PC-9 (cell line): Measurements from ENCODE around the gene PPA1. TPM values are rescaled to one million over a fixed set of nuclear protein-coding genes. Genes with fewer than 3 reads are reported as not detected.

ENCODE experiments used
- BruUV-seq: library from RNA; stranded (reverse); fragments of 400-500 nt; replicated peaks from 2 replicates; lab custom pipeline; 2021; lab: Mats Ljungman, UMichigan
- CTCF ChIA-PET: fragments of 300-600 bp; sonication (Branson Sonifier 250); formaldehyde crosslinking; loops from one replicate; lab custom pipeline; 2022; ENCODE audit warnings: antibody characterized with exemption; lab: Charles Lee
- POLR2A ChIA-PET: fragments of 300-600 bp; sonication (Branson Sonifier 250); formaldehyde crosslinking; loops from one replicate; lab custom pipeline; 2022; ENCODE audit warnings: antibody characterized with exemption; ENCODE audit not compliant: unreplicated experiment; lab: Charles Lee
- DNase-seq, 2 experiments: peaks; one replicate each; pipeline versions ENCODE4 v3.0.0 to v3.0.0-alpha.2; 2015 to 2022; ENCODE audit warnings: mixed read lengths in 1 of 2
- H2AFZ ChIP-seq: fragments of 200-600 bp; sonication (generic); 2 replicates; pipeline ENCODE4 v1.8.1; 2017; ENCODE audit warnings: antibody characterized with exemption
- H3F3A ChIP-seq: fragments of 200-600 bp; sonication (generic); 2 replicates; pipeline ENCODE4 v1.8.1; 2017; ENCODE audit warnings: antibody characterized with exemption, mild to moderate bottlenecking, low read depth; ENCODE audit not compliant: insufficient read depth
- H3K27ac ChIP-seq: fragments of 200-600 bp; sonication (generic); 2 replicates; pipeline ENCODE4 v1.6.1; 2016; ENCODE audit warnings: mixed run types
- H3K27me3 ChIP-seq: fragments of 200-600 bp; sonication (generic); 2 replicates; pipeline ENCODE4 v1.6.1; 2016; ENCODE audit warnings: low read depth, mixed run types; ENCODE audit not compliant: insufficient read depth
- H3K36me3 ChIP-seq: fragments of 200-600 bp; sonication (generic); 2 replicates; pipeline ENCODE4 v1.6.1; 2016; ENCODE audit warnings: low read depth, mixed run types
- H3K4me1 ChIP-seq: fragments of 200-600 bp; sonication (generic); replicated peaks from 2 replicates; pipeline ENCODE4 v1.6.1; 2016; ENCODE audit warnings: mixed run types; ENCODE audit not compliant: insufficient read depth
- H3K4me2 ChIP-seq: fragments of 200-600 bp; sonication (generic); 2 replicates; pipeline ENCODE4 v1.6.1; 2017; ENCODE audit warnings: mixed run types
- H3K4me3 ChIP-seq: fragments of 200-600 bp; sonication (generic); 2 replicates; pipeline ENCODE4 v1.6.1; 2016; ENCODE audit warnings: mixed run types
- H3K79me2 ChIP-seq: fragments of 200-600 bp; sonication (generic); 2 replicates; pipeline ENCODE4 v1.6.1; 2017; ENCODE audit warnings: low read depth, mixed run types
- H3K9me2 ChIP-seq: fragments of 200-600 bp; sonication (generic); 2 replicates; pipeline ENCODE4 v1.8.1; 2017; ENCODE audit warnings: mild to moderate bottlenecking; ENCODE audit not compliant: insufficient read depth
- H3K9me3 ChIP-seq: fragments of 200-600 bp; sonication (generic); 2 replicates; pipeline ENCODE4 v1.8.1; 2016; ENCODE audit warnings: low read depth; ENCODE audit not compliant: insufficient read depth
- H4K20me1 ChIP-seq: fragments of 200-600 bp; sonication (generic); 2 replicates; pipeline ENCODE4 v1.8.1; 2017; ENCODE audit not compliant: insufficient read depth
- CTCF ChIP-seq: fragments of 200-600 bp; sonication (generic); conservative IDR thresholded peaks from 2 replicates; pipeline ENCODE4 v1.6.1; 2017; ENCODE audit warnings: mixed run types, antibody characterized with exemption, mild to moderate bottlenecking, moderate library complexity
- EZH2 ChIP-seq: fragments of 200-600 bp; sonication (generic); IDR thresholded peaks from 2 replicates; pipeline ENCODE4 v1.8.0; 2017; ENCODE audit warnings: antibody characterized with exemption, low read depth
- intact Hi-C: fragments of 100-400 bp; cut with micrococcal nuclease; formaldehyde crosslinking; loops from one replicate; pipeline ENCODE4 v1.10.0; 2022; ENCODE audit not compliant: unreplicated experiment
- total RNA-seq: library from RNA; stranded (reverse); gene quantifications from 2 replicates; pipeline ENCODE4 v1.2.3, GENCODE V29; 2021

PPA1 gene
- total RNA-seq, 1 experiment from 2014 or later = 236 TPM

GRCh38 chr10:70266701-70267100 lies 33.5 kb upstream of the PPA1 start:
- ChIA-PET POLR2A (no interaction called here), CTCF (interaction anchor here (0.9 to 1.2 kb wide), 2 partner anchors 40 to 44 kb away, joined by 3 read pairs; no protein-coding TSS in a partner anchor)
- TF ChIP-seq CTCF (no peak), EZH2 (no peak)
- Histone ChIP-seq H3K4me3 (no peak overlapping the region), H3K9me3 (peaks cover under 1% of the 10 kb centered on the region), H3K79me2 (no peaks in the 10 kb centered on the region), H3F3A (peaks cover 14% of the 10 kb centered on the region), H3K27me3 (no peaks in the 10 kb centered on the region), H3K36me3 (no peaks in the 10 kb centered on the region), H3K27ac (peak overlapping the region; percentile 14), H2AFZ (no peak overlapping the region), H3K4me1 (peaks cover 20% of the 10 kb centered on the region), H3K9me2 (no peaks in the 10 kb centered on the region), H4K20me1 (no peaks in the 10 kb centered on the region), H3K4me2 (peak overlapping the region; percentile 1; the same call in 1 of the 2 replicates)
- intact Hi-C loops = no loop called here
- peak in 1 of 2 experiments; percentile 24 for DNase-seq
- no TSS peak for BruUV-seq

- H3K4me1 ChIP-seq = peaks cover 20% of the 10 kb centered on the region
- ChIA-PET POLR2A (no interaction called here), CTCF (no interaction called here)
- no peak overlapping the region for H3K27ac ChIP-seq
- intact Hi-C loops = no loop called here
- peaks cover 7% of the 10 kb centered on the region for H3K9me3 ChIP-seq
- TF ChIP-seq EZH2 (no peak), CTCF (no peak)
- H3K9me2 ChIP-seq = no peaks in the 10 kb centered on the region
- no peak overlapping the region for H3K4me3 ChIP-seq
- no peak overlapping the region for H2AFZ ChIP-seq
- no peaks in the 10 kb centered on the region for H3K27me3 ChIP-seq
- no peaks in the 10 kb centered on the region for H4K20me1 ChIP-seq
- H3K36me3 ChIP-seq = no peaks in the 10 kb centered on the region
- H3K79me2 ChIP-seq = no peaks in the 10 kb centered on the region
- peaks cover 14% of the 10 kb centered on the region for H3F3A ChIP-seq
- DNase-seq = no peak
- BruUV-seq = no TSS peak
- no peak overlapping the region for H3K4me2 ChIP-seq
Observed at GRCh38 chr10:70266056-70266455, 32.8 kb upstream of the PPA1 start.

GRCh38 chr10:70265032-70265689 lies 31.9 kb upstream of the PPA1 start:
- CTCF ChIA-PET = interaction anchor here (0.6 to 1.2 kb wide), 6 partner anchors 43 to 122 kb away, joined by 3 to 13 read pairs (median 4); no protein-coding TSS in a partner anchor
- POLR2A ChIA-PET = interaction anchor here (0.6 to 0.7 kb wide), 2 partner anchors 95 to 1575 kb away, joined by 7 read pairs; partner anchors contain the start of gene SAR1A
- H3F3A ChIP-seq = peaks cover 14% of the 10 kb centered on the region
- no peak overlapping the region for H3K4me2 ChIP-seq
- H3K4me3 ChIP-seq = no peak overlapping the region
- no peak overlapping the region for H2AFZ ChIP-seq
- peak; percentile 16 to 21 for DNase-seq
- H3K9me2 ChIP-seq = no peaks in the 10 kb centered on the region
- H3K27ac ChIP-seq = no peak overlapping the region
- peaks cover 20% of the 10 kb centered on the region for H3K4me1 ChIP-seq
- no peaks in the 10 kb centered on the region for H3K36me3 ChIP-seq
- TF ChIP-seq EZH2 = no peak
- TF ChIP-seq CTCF = peak; percentile 50; the same call in 1 of the 2 replicates
- peaks cover 12% of the 10 kb centered on the region for H3K9me3 ChIP-seq
- H4K20me1 ChIP-seq = no peaks in the 10 kb centered on the region
- intact Hi-C loops = loop anchor here (2.0 kb wide), 1 partner anchor 100 kb away; no protein-coding TSS in a partner anchor
- no peaks in the 10 kb centered on the region for H3K79me2 ChIP-seq
- no peaks in the 10 kb centered on the region for H3K27me3 ChIP-seq
- no TSS peak for BruUV-seq
